GM21515 (cell line): ENCODE measurements around the gene IGF2BP3.

ENCODE experiments used
- ATAC-seq: cut with Tn5 transposase; IDR thresholded peaks from one replicate; pipeline ENCODE4 v1.9.1; 2021; ENCODE audit not compliant: unreplicated experiment

IGF2BP3 gene

DNA sequence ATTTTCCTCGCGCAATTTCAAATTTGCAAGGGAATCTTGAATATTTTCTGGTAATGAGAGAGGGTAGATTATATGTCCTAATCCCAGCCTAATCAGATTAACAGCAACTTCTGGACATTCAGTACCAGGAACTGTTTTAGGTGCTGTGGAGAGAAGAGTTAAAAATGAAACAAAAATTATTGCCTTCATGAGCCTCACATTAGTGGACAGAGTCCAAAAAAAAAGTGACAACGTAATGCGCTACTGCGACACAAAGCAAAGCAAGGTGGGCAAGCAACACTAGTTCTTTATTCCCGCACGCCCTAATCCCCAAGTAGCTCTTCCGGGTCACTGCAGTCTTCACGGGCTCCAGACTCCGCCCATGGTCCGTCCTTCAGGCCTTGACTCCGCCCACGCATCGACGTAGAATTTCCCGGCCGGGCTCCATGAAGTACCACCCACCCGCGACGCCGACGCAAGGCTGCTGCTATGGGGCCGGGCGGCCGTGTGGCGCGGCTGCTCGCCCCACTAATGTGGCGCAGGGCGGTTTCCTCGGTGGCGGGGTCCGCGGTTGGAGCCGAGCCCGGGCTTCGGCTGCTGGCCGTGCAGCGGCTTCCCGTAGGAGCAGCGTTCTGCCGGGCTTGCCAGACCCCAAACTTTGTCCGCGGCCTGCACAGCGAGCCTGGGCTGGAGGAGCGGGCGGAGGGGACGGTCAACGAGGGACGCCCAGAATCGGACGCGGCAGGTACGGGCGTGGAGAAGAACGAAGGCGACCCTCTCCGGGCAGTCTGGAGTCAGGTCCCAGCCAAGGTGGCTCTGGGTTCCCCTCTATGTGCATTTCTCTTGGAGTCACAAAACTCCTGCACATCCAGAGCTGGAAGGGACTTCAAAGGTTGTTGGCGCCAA is 171.2 kb downstream of the IGF2BP3 start, which contains the start of gene MALSU1:
MALSU1 (plus strand) TSS at position 455 of the 885 bp plus-strand sequence; CDS start at position 469, 14 bp downstream.
- ATAC-seq, result peak; percentile 99

DNA sequence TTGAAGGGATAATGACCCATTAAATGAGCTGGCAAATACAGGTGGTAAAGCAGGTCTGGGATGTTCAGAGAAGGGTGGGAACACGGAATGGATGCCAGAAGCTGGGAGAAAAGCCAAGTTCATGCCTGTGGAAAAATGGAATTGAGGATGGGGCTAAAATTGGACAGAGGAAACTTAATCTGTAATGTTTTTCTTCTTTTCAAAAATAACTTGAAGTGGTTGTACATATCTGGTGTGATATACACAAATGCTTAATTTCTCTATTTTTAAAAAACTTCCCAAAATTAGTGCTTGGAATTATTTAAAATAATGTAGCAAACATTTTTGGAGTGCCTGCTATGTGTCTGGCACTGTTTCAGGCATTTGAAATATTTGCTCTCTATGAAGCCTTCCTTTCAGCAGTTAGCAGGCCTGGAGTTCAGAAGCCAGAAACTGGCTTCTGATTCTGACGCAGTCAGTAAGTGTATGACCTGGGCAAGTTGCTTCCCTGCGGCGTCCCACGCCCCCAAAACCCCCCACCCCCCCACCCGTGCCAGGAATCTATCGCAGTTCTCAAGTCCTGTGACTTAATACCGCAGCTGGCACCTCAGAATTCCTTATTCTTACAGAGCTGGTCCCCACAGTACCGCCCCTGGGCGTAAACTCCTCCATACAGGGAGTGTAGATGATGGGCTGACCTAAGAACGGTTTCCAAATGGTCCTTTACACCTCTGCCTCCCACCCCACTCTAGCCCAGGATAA is 172.0 kb downstream of the IGF2BP3 start:
- no peak for ATAC-seq

DNA sequence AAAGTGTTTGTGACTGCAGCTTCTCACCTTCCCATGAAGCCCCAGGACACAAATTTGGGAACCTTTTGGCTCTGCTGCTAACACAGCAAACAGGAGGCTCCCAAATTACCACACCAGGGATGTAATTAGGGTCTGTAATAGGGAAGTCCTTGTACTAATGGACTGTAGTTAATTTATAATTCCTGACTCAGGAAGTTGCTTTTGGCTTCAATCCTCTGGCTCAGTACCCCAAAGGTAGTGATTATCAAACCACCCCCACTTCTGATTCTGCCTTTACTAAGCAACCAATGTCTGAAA is 174.9 kb downstream of the IGF2BP3 start:
- ATAC-seq, result no peak

DNA sequence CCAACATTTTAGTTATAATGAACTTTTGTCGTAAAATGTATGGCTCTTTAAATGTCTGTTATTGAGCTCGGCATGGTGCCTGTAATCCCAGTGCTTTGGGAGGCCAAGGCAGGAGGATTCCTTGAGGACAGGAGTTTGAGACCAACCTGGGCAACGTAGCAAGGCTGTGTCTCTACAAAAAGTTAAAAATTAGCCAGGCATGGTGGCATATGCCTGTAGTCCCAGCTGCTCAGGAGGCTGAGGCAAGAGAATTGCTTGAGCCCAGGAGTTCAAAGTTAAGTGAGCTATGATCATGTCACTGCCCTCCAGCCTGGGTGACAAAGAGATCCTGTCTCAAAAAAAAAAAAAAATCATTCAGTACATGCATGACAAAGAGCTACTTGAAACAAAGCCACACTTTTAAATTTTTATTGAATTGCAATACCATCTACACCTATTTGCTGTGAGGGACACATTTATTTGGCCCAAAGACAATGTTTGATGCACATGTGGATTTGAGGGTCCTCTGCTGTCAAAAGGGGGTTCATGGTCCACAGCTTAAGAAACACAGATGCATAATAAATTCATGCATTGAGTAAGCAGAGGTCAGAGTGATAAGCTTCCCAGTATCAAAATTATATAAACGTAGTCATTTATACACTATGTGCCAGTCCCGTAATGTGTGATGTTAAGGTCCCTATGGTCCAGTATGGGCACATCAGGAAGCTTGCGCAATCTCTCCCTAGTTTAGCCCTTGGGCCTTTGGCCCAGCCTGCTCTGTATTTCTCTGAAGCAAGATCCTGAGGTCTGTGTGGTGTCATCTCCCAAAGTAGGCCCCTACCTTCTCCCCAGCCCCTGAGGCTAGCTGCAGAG is 175.5 kb downstream of the IGF2BP3 start:
- ATAC-seq, result no peak

DNA sequence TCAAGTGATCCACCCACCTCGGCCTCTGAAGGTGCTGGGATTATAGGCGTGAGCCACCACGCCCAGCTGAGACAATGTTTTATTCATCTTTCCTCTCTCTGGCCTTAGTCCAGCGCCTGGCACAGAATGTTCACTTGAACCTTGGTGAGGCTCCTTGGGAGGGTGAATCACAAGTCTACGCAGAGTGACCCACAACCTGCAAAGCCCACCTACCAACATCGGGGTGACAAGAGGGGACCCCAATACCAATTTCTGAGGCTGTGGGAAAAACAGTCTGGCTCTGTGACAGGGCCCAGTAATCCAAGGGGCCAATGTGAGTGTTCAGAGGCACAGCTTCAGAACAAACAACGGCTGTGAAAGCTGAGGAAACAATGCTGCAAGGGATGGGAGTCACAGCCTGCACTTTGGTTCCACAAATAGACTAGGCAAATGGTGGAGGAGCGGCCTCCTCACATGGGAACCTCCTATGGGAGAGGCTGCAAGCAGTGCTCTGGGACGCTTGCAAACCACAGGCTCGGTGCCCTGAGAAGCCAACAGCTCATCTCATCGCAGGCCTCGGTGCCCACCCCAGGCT is 176.7 kb downstream of the IGF2BP3 start:
- ATAC-seq, result no peak

DNA sequence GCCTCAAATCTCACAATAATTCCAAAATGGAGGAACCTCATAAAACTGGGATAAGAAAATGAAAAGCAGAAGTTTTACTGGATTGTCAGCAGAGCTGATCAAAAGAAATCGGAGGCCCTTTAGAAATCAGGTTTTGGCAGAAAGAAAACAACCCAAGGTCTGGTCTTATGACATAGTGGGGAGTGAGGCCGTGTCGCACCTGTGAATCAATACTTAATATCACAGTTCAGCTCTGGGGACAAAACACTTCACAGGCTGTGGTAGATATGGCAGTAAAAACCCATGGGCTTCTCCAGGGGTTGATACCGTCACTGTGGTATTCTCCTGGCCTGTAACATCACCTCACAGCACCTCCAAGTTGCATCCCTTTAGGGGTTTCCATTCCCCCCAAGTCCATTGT is 177.7 kb downstream of the IGF2BP3 start:
- ATAC-seq, result no peak

DNA sequence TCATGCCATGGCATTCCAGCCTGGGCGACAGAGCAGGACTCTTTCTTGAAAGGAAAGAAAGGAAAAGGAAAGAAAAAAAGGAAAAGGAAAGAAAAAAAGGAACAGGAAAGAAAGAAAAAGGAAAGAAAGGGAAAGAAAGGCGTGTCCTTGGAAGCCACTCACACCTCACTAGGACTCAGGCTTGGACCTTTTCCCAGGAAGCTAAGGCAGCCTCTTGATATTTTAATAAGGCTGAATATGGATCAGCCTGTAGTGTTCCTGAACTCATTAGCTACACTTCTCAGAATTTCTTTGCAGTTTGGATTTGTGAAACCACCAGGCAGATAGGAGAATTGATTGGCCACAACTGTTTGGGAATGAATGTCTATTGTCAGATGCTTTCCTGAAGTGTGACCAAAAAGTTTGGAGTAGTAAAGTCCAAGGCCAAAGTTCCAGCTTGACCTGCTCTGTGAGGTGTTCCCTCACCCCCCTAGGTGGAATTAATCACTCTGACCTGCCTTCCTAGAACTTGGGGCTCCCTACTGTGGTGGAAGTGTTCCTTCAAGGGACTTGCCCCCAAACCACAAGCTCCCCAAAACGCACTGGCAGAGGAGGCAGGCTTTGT is 178.2 kb downstream of the IGF2BP3 start:
- no peak for ATAC-seq

DNA sequence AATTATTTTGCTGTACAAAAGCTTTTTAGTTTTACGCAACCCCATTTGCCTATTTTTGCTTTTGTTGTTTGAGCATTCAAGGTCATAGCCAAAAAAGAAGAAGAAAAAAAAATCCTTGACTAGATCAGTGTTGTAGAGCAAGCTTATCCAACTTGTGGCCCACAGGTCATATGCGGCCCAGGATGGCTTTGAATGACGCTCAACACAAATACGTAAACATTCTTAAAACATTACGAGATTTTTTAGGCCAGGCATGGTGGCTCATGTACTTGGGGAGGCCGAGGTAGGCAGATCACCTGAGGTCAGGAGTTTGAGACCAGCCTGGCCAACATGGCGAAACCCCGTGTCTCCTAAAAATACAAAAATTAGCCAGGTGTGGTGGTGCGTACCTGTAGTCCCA is 179.3 kb downstream of the IGF2BP3 start:
- ATAC-seq, result no peak

DNA sequence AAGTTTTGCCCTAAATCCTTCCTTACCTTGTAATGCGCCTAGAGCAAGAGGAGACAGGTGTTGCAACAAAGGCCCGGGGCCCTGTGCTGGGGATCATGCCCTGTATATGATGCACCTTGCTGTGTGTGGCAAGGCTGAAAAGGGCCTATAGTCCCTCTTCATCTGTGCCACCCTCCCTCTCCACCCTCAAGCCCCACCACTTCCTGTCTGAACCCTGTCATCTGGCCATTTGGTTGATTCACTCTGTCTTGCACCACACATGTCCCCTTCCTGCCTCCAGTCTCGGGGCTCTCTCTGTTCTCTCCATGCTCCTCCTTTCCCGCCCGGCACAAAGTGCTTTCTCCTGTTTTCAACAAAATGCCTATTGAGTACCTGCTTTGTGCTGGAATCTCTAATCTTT is 182.7 kb downstream of the IGF2BP3 start:
- no peak for ATAC-seq

DNA sequence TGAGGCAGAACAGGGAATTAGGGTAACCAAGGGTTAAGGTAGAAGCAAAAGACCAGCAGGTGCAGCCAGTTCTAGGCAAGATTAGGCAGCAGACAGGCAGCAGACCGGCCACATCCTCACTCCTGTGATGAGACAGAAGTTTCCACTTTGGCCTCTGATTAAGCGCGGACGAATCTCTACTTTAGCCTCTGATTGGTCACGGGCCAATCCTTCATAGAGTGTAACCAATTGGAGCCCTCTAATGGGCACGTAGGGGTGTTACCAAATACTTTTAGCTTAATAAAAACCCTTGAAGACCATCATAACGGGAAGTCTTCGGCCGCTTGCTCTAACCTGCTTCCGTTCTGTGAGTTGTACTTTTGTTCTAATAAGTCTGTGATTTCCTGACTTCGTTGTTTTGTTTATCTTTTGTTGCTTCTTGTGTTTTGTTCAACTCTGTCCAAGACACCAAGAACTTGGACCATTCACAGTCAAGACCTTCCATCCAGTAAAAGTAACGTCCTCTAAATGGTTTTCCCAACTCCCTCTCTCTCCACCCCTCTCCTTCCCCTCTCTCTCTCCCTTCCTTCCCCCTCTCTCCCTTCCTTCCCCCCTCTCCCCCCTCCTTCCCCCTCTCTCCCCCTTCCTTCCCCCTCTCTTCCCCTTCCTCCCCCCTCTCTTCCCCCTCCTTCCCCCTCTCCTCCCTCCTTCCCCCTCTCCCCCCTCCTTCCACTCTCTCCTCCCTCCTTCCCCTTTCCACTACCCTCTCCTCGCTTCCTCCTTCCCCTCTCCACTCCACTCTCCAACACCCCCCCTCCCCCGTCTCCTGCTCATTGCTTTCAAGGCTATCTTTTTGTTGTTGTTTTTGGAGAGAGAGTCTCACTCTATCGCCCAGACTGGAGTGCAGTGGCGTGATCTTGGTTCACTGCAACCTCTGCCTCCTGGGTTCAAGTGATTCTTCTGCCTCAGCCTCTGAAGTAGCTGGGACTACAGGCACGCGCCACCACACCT is 184.3 kb downstream of the IGF2BP3 start:
- no peak for ATAC-seq

DNA sequence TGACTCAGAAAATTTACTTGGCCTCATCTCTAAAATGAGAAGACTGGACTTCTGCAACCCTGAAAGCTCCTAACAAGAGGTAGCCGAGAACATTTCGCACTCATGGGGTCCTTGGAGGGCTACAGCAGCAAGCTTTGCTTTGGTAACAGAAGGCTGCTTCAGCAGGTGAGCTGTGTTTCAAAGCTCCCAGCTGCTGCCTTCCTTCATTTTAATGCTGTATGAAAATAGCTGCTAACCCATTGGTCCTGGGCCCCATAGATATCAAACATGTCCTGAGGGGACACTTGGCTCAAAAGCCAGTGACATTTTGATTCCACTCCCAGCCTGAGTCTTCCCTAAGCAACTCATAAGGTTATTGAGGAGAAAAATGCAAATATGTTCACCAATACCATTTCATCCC is 185.4 kb downstream of the IGF2BP3 start:
- ATAC-seq, result no peak

DNA sequence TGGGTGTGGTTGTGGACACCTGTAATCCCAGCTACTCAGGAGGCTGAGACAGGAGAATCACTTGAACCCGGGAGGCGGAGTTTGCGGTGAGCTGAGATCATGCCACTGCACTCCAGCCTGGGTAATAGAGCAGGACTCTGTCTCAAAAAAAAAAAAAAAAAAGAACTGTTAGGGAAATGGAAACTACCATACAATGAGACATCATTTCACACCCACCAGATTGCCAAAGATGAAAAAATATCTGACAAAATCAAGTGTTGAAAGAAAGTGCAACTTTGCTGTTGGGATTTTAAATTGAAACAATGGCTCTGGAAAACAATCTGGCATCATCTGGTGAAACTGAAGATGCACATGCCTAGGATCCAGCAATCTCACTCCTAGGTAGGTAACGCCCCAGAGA is 187.2 kb downstream of the IGF2BP3 start:
- no peak for ATAC-seq

DNA sequence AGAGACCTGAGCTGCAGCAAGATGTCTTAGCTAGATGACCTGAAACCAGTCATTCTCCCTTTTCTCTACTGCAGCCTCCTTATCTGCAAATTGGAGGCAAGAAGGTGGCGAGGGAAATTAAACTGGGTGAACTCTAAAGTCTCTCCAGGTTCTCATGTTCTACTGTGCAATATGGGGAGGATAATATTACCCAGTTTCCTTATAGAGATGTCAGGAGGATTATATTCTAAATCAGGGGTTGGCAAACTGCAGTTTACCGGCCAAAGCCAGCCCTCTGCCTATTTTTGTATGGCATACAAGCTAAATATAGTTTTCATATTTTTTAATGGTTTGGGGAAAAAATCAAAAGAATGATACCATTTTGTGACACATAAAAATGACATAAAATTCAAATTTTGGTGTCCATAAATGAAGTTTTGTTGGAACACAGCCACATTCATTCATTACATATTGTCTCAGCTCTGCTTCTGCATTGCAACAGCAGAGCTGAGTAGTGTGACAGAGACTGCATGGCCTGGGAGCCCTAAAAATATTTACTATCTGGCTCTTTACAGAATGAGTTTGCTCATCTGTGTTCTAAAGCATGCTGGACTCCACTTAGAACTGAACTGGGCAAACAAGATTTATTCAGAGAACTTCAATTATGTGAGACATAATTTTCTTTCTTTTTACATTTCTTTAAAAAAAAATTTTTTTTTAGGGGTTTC is 190.3 kb downstream of the IGF2BP3 start:
- no peak for ATAC-seq

DNA sequence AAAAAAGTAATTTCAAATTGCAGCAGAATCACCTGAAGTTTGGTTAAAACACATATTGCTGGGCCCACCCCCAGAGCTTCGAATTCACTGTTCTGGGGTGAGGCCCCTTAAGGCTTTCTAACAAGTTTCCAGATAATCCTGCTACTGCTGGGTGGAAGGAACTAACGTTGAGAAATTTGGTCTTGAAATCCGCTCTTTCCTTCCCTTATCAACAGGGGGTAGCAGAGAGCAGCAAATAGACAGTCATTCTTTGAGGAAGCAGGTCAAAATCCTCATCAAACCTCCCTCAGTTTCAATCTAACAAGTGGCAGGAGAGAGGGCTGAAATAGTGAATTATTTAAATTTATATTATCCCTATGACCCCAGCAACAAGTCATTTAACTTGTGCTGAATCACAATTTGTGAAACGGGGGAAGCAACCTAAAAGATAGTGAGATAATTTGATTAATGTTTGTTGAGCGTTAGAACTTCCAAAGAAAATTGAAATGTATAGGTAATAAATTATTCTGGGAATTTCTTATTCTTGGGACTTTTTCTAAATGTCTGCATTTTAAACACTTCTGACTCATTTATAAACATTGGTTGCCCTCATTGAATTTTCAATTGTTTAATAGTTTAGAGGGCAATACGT is 192.8 kb downstream of the IGF2BP3 start:
- no peak for ATAC-seq

DNA sequence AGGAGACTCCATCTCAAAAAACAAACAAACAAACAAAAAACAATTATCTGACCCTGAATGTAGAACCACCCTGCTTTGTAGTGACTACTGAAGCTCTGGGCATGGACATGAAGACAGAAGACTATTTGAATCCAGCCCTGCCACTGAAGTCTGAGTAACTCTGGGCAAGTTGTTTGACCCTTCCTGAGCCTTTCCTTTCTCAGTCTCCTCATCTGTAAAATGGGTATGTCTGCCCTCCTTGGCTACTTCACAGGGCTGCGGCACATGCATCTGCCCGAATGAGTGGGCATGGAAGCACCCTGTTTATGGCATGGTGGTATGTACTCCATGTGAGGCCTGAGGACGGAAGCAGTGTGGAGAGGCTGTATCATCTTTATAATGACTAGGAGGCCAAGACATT is 193.3 kb downstream of the IGF2BP3 start:
- ATAC-seq, result no peak

DNA sequence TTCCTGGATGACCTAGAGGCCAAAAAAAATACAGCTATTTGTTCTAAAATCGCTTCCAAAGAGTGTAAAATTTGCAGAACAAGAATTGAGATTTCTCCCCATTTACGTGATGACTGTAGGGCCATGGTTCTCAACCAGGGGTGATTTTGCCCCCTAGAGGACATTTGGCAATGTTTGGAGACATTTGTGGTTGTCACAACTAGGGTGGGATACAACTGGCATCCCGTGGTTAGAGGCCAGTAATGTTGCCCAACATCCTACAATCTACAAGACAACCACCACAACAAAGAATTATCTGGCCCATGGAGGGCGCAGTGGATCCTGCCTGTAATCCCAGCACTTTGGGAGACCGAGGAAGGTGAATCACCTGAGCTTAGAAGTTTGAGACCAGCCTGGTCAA is 193.9 kb downstream of the IGF2BP3 start:
- ATAC-seq, result no peak

DNA sequence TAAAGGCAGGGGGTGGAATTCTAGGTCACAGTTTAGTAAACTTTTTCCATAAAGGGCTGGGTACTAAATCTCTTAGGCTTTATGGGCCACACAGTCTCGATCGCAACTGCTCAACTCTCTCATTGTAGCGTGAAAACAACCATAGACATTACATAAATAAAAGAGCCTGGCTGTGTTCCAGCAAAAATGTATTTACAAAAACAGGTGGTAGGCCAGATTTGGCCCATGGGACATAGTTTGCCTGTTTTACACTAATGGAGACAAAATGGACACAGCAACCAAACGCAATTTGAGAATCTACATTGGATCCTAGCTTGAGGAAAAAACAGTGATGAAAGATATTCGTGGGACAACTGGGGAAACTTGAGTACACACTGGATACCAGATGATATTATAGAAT is 194.4 kb downstream of the IGF2BP3 start:
- ATAC-seq, result no peak

DNA sequence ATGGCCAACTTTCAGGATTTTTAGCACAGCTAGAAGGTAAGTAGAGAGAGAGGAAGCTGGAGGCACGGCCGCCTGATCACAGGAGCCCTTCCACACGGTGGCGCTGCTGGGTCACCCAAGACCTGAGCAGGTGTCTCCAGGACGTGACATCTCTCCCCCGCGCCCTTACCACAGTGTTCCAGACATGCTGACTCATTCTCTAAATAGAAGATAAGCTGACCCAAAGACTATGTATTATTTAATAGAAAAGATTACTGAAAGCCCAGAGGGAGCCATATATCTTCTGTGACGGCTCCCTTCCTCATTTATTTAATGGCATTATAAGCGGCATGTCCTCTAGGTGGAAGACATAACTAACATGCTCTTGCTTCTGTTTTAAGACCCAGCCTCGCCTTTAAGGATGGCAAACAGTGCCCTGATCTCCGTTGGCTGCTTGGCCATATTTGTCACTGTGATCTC is 197.1 kb downstream of the IGF2BP3 start:
- peak; percentile 99 for ATAC-seq
